Spleen (tissue), 11 donors: ENCODE results near the gene RAMP1. TPM values are rescaled to one million over a fixed set of nuclear protein-coding genes. Genes with fewer than 3 reads are reported as not detected.

Source experiments
- DNase-seq: peaks from one replicate; pipeline ENCODE4 v3.0.0-alpha.2; 2020
- H3K27ac ChIP-seq, 8 donors: fragments of 200-600 bp; sonication (generic) in 7 of 8; 1 replicate in 4 of 8; 2 replicates in 4 of 8; pipeline versions ENCODE4 v1.5.0 to v1.8.0; 2016 to 2021; ENCODE audit warnings: inconsistent platforms in 4 of 8, mild to moderate bottlenecking in 4 of 8, moderate library complexity in 1 of 8
- H3K27me3 ChIP-seq, 7 donors: fragments of 200-600 bp; sonication (generic) in 6 of 7; replicated peaks in 1 of 7; 1 replicate in 4 of 7; 2 replicates in 3 of 7; pipeline versions ENCODE4 v1.5.0 to v1.8.0; 2016 to 2021; ENCODE audit warnings: inconsistent platforms in 3 of 7, mild to moderate bottlenecking in 1 of 7
- H3K36me3 ChIP-seq, 6 donors: fragments of 200-600 bp; sonication (generic) in 5 of 6; 1 replicate in 4 of 6; 2 replicates in 2 of 6; pipeline versions ENCODE4 v1.5.0 to v1.8.0; 2016 to 2021; ENCODE audit warnings: inconsistent platforms in 2 of 6
- H3K4me1 ChIP-seq, 6 donors: fragments of 200-600 bp; sonication (generic) in 5 of 6; 1 replicate in 3 of 6; 2 replicates in 3 of 6; pipeline versions ENCODE4 v1.5.0 to v1.8.0; 2016 to 2021; ENCODE audit warnings: inconsistent platforms in 3 of 6
- H3K4me3 ChIP-seq, 8 donors: fragments of 200-600 bp; sonication (generic) in 7 of 8; 1 replicate in 4 of 8; 2 replicates in 4 of 8; pipeline versions ENCODE4 v1.5.0 to v1.8.0; 2016 to 2021; ENCODE audit warnings: inconsistent platforms in 4 of 8, mild to moderate bottlenecking in 4 of 8, moderate library complexity in 2 of 8
- H3K9me3 ChIP-seq, 8 donors: fragments of 200-600 bp; sonication (generic) in 7 of 8; 1 replicate in 4 of 8; 2 replicates in 4 of 8; pipeline versions ENCODE4 v1.5.0 to v1.8.0; 2016 to 2021; ENCODE audit warnings: inconsistent platforms in 4 of 8
- CTCF ChIP-seq, 11 experiments: fragments of 200-600 bp in 7 of 11; fragments of 450-650 bp in 4 of 11; sonication (generic) in 4 of 11; IDR thresholded peaks in 8 of 11; conservative IDR thresholded peaks in 3 of 11; 1 replicate in 7 of 11; 2 replicates in 4 of 11; pipeline versions ENCODE4 v1.4.0 to v1.8.0; 2016 to 2021; ENCODE audit warnings: antibody characterized with exemption in 11 of 11, inconsistent platforms in 4 of 11, mild to moderate bottlenecking in 1 of 11
- POLR2A ChIP-seq, 3 donors: fragments of 450-650 bp; IDR thresholded peaks; one replicate each; pipeline ENCODE4 v1.5.1; 2017; ENCODE audit warnings: antibody characterized with exemption in 3 of 3, mild to moderate bottlenecking in 1 of 3
- POLR2AphosphoS5 ChIP-seq, 3 donors: sonication (generic); formaldehyde crosslinking; IDR thresholded peaks; one replicate each; pipeline ENCODE4 v1.5.1; 2017; ENCODE audit warnings: antibody characterized with exemption in 3 of 3
- WGBS, 5 donors: extraction: QIAGEN DNeasy Blood & Tissue Kit in 3 of 5; methylation state at CpG; one replicate each; pipeline versions ENCODE4 v1.1.5 to v1.1.7; 2013 to 2018; 5-methylcytosine and 5-hydroxymethylcytosine counted together
- intact Hi-C: fragments of 100-400 bp; cut with DNase I; formaldehyde crosslinking; loops from one replicate; pipeline ENCODE4 v1.15.0; 2023; ENCODE audit warnings: low total_unique reads
- polyA plus RNA-seq, 3 donors: library from polyadenylated mRNA; stranded (reverse); fragments of 200-250 nt; gene quantifications; one replicate each; pipeline ENCODE4 v1.2.1, GENCODE V29; 2013
- total RNA-seq, 7 donors: library from RNA; depleted of rRNA in 3 of 7; stranded (reverse); fragments of >200 nt in 3 of 7; fragmentation: NEBNext Ultra II Directional in 4 of 7; extraction: Animal tissue kit (Norgen Biotek cat#: 25700) in 4 of 7; gene quantifications; one replicate each; pipeline versions ENCODE4 v1.1.0 to v1.2.1, GENCODE V29; 2016 to 2021
- donor health status: healthy with polysubstance abuse.
- donor health status: DM: no; HTN: no; CAD: no; lungs with moderate emphysema.
- donor health status: DM: no; HTN: no; CAD: no.
- donor health status: Bipolar disorder and iron deficiency.
- donor health status: healthy.
- donor health status: DM: no; HTN: no; CAD: no.
- donor health status: DM: yes; HTN: yes; CAD: no.

RAMP1 gene
- total and polyA plus RNA-seq, 10 donors: 4.5 to 44.5 (median 9.5) TPM

GRCh38 chr2:237898057-237898414 lies 38.6 kb downstream of the RAMP1 start:
- DNase-seq: no peak
- TF ChIP-seq POLR2A (IDR thresholded peaks at IDR 0.05): no peak
- no peak for TF ChIP-seq CTCF (IDR thresholded peaks at IDR 0.05 in 8 of 11, conservative IDR thresholded peaks at IDR 0.05 in 3 of 11)
- TF ChIP-seq POLR2AphosphoS5 (IDR thresholded peaks at IDR 0.05): no peak
- Histone ChIP-seq H3K27me3 (no peaks in the 10 kb centered on the region), H3K4me1 (peaks cover 0 to 25% (median 15%) of the 10 kb centered on the region in 6 donors), H3K36me3 (no peaks in the 10 kb centered on the region), H3K4me3 (no peak overlapping the region), H3K27ac (peak overlapping the region in 6 of 8 donors; percentile 2 to 88 (median 52)), H3K9me3 (no peaks in the 10 kb centered on the region)
- 92 to 100% (median 100%) methylated on average over 1 of the region's 1 CpG for WGBS, 5 donors
- intact Hi-C loops: no loop called here

DNA sequence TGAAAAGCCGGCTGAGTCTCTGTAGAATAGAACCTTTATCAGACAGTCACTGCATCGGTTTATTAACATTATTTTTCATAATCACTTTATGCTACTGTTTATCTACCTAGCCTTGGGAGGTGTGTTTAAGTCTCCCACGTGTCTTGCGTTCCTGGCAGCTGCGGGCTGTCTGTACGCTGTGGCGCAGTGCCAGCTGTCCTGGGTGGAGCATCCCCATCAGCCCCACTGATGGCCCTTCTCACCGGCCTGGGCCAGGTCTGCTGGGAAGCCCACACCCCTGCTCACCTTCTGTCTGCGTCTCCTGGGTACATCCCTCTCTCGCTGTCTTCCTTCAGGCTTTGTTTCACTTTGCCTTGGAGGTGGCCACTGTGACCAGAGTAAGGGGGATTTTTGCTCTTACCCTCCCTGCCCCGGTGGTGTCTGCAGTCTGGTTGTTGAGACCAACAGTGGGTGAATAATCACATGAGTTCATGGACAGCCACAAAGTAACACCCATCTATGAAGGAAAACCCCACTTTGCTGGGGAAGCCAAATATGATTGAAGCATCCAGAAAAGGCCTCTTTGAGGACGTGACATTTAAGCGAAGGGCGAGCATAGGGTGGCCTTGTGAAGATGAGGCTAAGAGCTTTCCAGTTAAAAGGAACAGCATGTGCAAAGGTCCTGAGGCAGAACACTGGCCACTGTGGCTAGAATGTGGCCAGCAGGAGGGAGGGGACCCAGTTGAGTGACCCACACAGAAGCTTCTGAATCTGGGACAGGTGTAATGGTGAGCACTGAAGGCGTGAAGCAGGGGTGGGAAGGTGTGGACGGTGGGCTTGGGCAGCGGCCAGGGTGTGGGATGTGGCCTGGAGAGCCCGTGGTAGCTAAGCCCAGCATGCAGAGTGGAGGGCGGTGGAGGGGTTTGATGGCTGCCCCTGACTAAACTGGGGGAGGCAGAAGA lies 41.7 kb downstream of the RAMP1 start:
- intact Hi-C loops: no loop called here
- TF ChIP-seq POLR2A (IDR thresholded peaks at IDR 0.05): no peak
- TF ChIP-seq CTCF (IDR thresholded peaks at IDR 0.05 in 8 of 11, conservative IDR thresholded peaks at IDR 0.05 in 3 of 11): no peak
- no peak for TF ChIP-seq POLR2AphosphoS5 (IDR thresholded peaks at IDR 0.05)
- H3K27ac ChIP-seq: no peak overlapping the region
- no peaks in the 10 kb centered on the region for H3K36me3 ChIP-seq
- no peaks in the 10 kb centered on the region for H3K27me3 ChIP-seq
- no peak overlapping the region for H3K4me3 ChIP-seq
- 83 to 91% (median 88%) methylated on average over 19 of the region's 19 CpGs for WGBS, 5 donors
- no peaks in the 10 kb centered on the region for H3K9me3 ChIP-seq
- H3K4me1 ChIP-seq: peaks cover 0 to 45% (median 26%) of the 10 kb centered on the region in 6 donors
- peak; percentile 70 for DNase-seq

GRCh38 chr2:237901932-237902850 lies 42.8 kb downstream of the RAMP1 start:
- H3K4me3 ChIP-seq: no peak overlapping the region
- H3K27me3 ChIP-seq: no peaks in the 10 kb centered on the region
- H3K4me1 ChIP-seq: peaks cover 0 to 47% (median 26%) of the 10 kb centered on the region in 6 donors
- H3K9me3 ChIP-seq: peaks cover 0 to 5% (median 2%) of the 10 kb centered on the region in 8 donors
- TF ChIP-seq POLR2AphosphoS5 (IDR thresholded peaks at IDR 0.05) (no peak), CTCF (IDR thresholded peaks at IDR 0.05 in 8 of 11, conservative IDR thresholded peaks at IDR 0.05 in 3 of 11) (no peak), POLR2A (IDR thresholded peaks at IDR 0.05) (no peak)
- intact Hi-C loops: no loop called here
- no peaks in the 10 kb centered on the region for H3K36me3 ChIP-seq
- H3K27ac ChIP-seq: no peak overlapping the region
- 59 to 79% (median 69%) methylated on average over 17 to 22 of the region's 22 CpGs for WGBS, 5 donors
- peak; percentile 70 for DNase-seq
